Neural progenitor cell (in vitro differentiated cells): ENCODE results near the gene NKD1.

Experiments used
- CTCF ChIP-seq: fragments of 200-600 bp; sonication (generic); IDR thresholded peaks from 2 replicates; pipeline ENCODE4 v1.5.1; 2017; ENCODE audit warnings: antibody characterized with exemption, mild to moderate bottlenecking
- EZH2 ChIP-seq: fragments of 200-600 bp; sonication (generic); IDR thresholded peaks from 2 replicates; pipeline ENCODE4 v1.6.1; 2017; ENCODE audit warnings: antibody characterized with exemption, mild to moderate bottlenecking, moderate library complexity

GRCh38 chr16:50549561-50549915 is 1.3 kb downstream of the NKD1 start:
- TF ChIP-seq CTCF (no peak), EZH2 (no peak)
